NAMALWA (cell line): ENCODE measurements around the gene ASPSCR1.
"Not testable (repeated sequence)": the region's sequence is repeated elsewhere in the genome, so short reads cannot be mapped to it uniquely, and the experiment has no call there.

Experiments
- DNase-seq: peaks from one replicate; pipeline ENCODE4 v3.0.0-alpha.2; 2015; ENCODE audit warnings: low spot score

Gene ASPSCR1

GRCh38 chr17:81941484-81942166 lies 35.8 kb upstream of the ASPSCR1 start:
- peak; percentile 65 for DNase-seq

DNA sequence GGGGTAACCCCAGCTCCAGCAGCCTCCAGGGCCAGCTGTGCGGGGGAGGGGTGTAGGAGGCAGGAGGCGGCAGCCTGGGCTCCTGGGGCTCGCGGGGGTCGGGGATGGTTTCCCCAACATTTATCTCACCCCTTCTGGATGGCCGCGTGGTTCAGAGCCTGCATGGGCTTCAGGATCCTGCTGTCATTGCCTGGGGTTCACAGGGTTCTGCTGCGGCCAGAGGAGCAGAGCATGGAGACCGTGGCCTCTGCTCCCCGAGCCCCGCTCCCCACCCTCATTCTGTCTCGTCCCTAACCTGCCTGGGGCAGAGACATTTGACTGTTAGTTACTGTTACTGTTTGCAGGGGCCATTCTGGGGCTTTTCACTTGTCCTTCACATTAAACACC lies 35.3 kb upstream of the ASPSCR1 start:
- DNase-seq: no peak

GRCh38 chr17:81944858-81945257 lies 32.6 kb upstream of the ASPSCR1 start:
- DNase-seq: no peak

GRCh38 chr17:81947189-81947588 lies 30.2 kb upstream of the ASPSCR1 start, which contains the start of gene MYADML2:
Gene MYADML2 (minus strand): TSS chr17:81947233. CDS start chr17:81941741, 5,492 bp downstream.
- no peak for DNase-seq

- DNase-seq: no peak
Measured at GRCh38 chr17:81948635-81949378, 28.6 kb upstream of the ASPSCR1 start.

- DNase-seq: no peak
Measured at GRCh38 chr17:81950501-81950900, 26.9 kb upstream of the ASPSCR1 start.

DNA sequence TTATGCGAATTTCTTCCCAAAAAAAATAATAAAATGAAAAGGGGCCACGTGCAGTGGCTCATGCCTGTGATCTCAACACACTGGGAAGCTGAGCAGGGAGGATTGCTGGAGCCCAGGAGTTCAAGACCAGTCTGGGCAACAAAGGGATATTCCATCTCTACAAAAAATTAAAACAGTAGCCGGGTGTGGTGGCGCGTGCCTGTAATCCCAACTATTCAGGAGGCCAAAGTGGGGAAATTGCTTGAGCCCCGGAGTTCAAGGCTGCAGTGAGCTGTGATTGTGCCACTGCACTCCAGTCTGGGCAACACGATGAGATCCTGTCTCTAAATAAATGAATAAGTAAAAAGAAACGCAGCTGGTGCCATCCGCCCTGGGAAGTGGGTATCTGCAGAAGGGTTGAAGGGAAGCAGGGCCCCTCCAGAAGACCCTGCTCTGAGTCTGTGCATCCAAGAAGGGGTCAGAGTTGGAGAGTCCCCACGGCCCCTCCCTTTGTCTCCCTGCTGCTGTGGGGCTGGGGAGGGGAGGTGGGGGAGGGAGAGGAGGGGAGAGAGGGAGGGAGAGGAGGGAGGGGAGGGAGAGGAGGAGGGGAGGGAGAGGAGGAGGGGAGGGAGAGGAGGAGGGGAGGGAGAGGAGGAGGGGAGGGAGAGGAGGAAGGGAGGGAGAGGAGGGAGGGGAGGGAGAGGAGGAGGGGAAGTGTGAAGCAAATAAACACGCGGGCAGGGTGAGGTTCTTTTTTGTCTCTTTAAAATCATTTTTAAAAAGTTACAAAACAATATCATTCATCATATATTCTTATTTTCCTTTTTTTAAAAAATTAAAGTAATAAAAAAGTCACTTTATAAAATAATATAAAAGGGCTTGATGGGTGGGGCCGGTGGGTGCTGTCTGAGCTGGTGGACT lies 25.4 kb upstream of the ASPSCR1 start:
- no peak for DNase-seq

DNA sequence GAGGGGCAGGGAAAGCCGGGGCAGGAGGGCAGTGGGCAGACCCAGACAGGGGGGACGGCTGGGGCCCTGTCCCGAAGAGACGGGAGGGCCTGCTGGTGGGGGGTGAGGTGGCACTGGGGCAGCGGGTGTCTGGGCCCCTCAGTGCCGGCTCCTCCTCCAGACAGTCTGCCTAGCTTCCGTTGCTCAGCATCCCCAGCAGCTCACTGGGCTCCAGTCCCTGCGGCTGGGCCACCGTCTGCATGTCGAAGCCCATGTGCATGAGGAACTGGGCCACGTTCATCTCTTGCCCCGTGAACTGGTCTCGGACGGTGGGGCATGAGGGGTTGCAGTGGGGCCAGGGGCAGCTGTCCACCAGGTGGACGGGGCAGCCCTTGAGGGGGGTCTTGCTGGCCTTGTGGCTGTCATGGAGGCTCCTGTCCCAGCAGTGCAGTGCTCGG lies 24.6 kb upstream of the ASPSCR1 start:
- no peak for DNase-seq

- not testable (repeated sequence) for DNase-seq
Measured at GRCh38 chr17:81953443-81953842, 24.0 kb upstream of the ASPSCR1 start.

GRCh38 chr17:81954131-81955057 lies 23.0 kb upstream of the ASPSCR1 start:
- no peak for DNase-seq

- no peak for DNase-seq
Measured at GRCh38 chr17:81955058-81955681, 22.3 kb upstream of the ASPSCR1 start.

DNA sequence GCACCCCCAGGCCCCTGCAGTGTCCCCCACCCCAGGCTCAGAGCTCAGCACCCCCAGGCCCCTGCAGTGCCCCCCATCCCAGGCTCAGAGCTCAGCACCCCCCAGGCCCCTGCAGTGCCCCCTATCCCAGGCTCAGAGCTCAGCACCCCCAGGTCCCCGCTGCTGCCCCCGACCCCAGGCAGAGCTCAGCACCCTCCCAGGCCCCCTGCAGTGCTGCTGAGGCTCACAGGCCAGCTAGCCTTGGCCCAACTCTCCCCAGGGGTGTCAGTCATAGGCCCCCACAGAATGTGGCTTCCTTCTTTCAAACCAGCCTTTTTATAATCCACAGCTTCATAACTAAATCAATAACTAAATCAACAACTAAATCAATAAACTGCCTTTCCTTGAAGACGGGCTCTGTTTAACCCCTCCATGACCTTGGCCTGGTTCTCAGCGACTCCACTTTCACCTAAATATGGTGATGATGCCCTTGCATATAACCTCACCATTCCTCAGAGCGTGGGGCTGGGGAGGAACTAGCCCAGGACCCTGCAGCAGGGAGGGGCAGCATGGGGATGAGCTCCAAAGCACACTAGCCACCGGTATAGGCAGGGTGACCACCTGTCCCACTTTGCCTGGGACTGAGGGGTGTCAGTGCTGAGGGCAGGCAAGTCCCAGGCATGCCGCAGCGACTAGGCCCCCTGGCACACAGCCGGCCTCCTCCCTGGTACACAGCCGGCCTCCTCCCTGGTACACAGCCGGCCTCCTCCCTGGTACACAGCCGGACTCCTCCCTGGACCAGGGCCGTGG lies 21.5 kb upstream of the ASPSCR1 start:
- no peak for DNase-seq

- DNase-seq: no peak
Measured at GRCh38 chr17:81956607-81957589, 20.5 kb upstream of the ASPSCR1 start.

DNA sequence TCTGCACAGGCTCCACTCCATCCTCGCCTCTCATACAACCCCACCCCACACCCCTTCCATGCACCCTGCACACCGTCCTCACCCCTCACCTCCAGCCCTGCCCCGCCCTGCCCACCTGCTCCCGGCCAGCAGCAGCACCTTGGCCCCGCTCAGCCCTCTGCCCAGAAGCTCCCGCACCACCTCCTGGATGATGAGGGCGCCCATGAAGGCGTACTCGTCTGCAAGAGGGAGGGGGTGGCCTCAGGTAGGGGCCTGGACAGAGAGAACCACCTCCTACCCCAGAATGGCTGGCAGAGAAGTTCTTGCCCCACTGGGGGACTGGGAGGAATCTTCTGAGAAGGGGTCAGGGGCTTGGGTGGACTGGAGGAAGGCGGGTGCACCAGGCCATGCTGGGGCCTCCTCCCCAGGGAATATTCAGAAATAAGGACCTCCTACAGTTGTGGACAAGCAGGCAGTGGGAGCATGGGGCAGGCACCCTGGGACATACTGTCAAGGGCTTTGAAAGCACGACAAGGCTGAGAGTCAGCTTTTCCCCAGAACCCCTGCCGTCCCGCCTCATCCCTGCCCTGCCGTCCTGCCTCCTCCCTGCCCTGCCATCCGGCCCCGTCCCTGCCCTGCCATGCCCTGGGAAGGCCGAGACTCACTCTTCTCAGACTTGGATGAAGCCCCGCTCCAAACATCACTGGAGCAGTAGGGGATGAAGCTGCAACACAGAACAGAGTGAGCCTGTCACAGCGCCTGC lies 19.6 kb upstream of the ASPSCR1 start:
- no peak for DNase-seq

DNA sequence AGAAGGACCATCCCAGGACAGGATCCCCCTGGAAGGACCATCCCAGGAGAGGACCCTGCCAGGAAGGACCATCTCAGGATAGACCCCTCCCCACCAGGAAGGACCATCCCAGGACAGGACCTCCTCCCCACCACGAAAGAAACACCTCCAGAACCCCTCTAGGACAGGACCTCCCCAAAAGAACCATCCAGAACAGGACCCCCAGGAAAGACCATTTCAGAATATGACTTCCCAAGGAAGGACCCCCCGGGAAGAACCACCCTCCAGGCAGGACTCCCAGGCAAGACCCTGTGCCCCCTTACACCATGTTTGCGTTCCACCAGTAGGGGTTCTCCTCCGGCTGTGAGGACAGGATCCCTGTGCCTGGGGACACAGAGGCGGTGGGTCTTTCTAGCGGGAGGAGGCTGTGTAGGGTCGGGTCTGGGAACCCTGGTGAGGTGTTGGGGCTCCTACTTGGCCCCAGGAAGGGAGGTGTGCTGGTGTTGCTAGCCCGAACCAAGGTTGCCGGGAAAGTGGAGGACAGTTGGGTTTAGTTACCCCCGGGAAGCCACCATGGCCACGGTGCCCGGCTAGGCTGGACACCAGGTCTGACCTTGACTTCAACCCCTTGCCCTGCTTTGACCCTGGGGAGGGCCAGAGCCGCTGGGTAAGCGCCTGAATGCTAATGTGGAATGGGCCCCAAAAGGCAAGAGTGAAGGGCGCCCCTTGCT lies 18.6 kb upstream of the ASPSCR1 start:
- DNase-seq: no peak

GRCh38 chr17:81959362-81960129 lies 17.9 kb upstream of the ASPSCR1 start:
- DNase-seq: peak; percentile 66
